H9 (cell line): ENCODE measurements around the gene CTSH. TPM values are rescaled to one million over a fixed set of nuclear protein-coding genes. Genes with fewer than 3 reads are reported as not detected.

Experiments
- DNase-seq: peaks from one replicate; pipeline ENCODE4 v3.0.0-alpha.2; 2017
- H2AFZ ChIP-seq: one replicate; pipeline ENCODE4 v1.6.1; 2013; ENCODE audit warnings: mild to moderate bottlenecking, low read length, control low read depth, moderate library complexity
- H2AK5ac ChIP-seq: 2 replicates; pipeline ENCODE4 v1.6.1; 2013; ENCODE audit warnings: low read length, control low read depth, mixed read lengths; ENCODE audit not compliant: insufficient read length
- H2BK120ac ChIP-seq: one replicate; pipeline ENCODE4 v1.6.1; 2013; ENCODE audit warnings: low read depth, mild to moderate bottlenecking, low read length, control low read depth, inconsistent platforms; ENCODE audit not compliant: poor library complexity, severe bottlenecking
- H2BK12ac ChIP-seq: 2 replicates; pipeline ENCODE4 v1.6.1; 2013; ENCODE audit warnings: low read length, control low read depth, mixed read lengths, low read depth; ENCODE audit not compliant: insufficient read length
- H2BK15ac ChIP-seq: 2 replicates; pipeline ENCODE4 v1.6.1; 2013; ENCODE audit warnings: low read depth, low read length, control low read depth
- H2BK20ac ChIP-seq: one replicate; pipeline ENCODE4 v1.6.1; 2013; ENCODE audit warnings: low read depth, mild to moderate bottlenecking, low read length, control low read depth, inconsistent platforms; ENCODE audit not compliant: poor library complexity, severe bottlenecking
- H2BK5ac ChIP-seq: 2 replicates; pipeline ENCODE4 v1.6.1; 2013; ENCODE audit warnings: low read length, control low read depth, mixed read lengths; ENCODE audit not compliant: insufficient read length
- H3K14ac ChIP-seq: 2 replicates; pipeline ENCODE4 v1.6.1; 2013; ENCODE audit warnings: low read length, control low read depth; ENCODE audit not compliant: insufficient read depth
- H3K18ac ChIP-seq: 2 replicates; pipeline ENCODE4 v1.6.1; 2013; ENCODE audit warnings: low read depth, mild to moderate bottlenecking, mixed read lengths, low read length, control low read depth; ENCODE audit not compliant: insufficient read length
- H3K23ac ChIP-seq: 2 replicates; pipeline ENCODE4 v1.6.1; 2013; ENCODE audit warnings: low read length, control low read depth, mixed read lengths, low read depth; ENCODE audit not compliant: insufficient read length
- H3K23me2 ChIP-seq: 2 replicates; pipeline ENCODE4 v1.6.1; 2013; ENCODE audit warnings: low read depth, mild to moderate bottlenecking, mixed read lengths, low read length, control low read depth; ENCODE audit not compliant: insufficient read length, poor library complexity, severe bottlenecking
- H3K27ac ChIP-seq: 2 replicates; pipeline ENCODE4 v1.5.1; 2013; ENCODE audit warnings: low read length, control low read depth, mixed read lengths, low read depth; ENCODE audit not compliant: insufficient read length
- H3K27me3 ChIP-seq: 2 replicates; pipeline ENCODE4 v1.6.1; 2013; ENCODE audit warnings: low read length, control low read depth, inconsistent platforms; ENCODE audit not compliant: insufficient read depth
- H3K4ac ChIP-seq: 2 replicates; pipeline ENCODE4 v1.6.1; 2013; ENCODE audit warnings: low read depth, mild to moderate bottlenecking, control low read depth, inconsistent platforms, low read length, moderate library complexity
- H3K4me1 ChIP-seq: 2 replicates; pipeline ENCODE4 v1.6.1; 2013; ENCODE audit warnings: low read length, control low read depth, inconsistent platforms; ENCODE audit not compliant: insufficient read depth
- H3K4me2 ChIP-seq: 2 replicates; pipeline ENCODE4 v1.6.1; 2013; ENCODE audit warnings: low read length, control low read depth, mixed read lengths; ENCODE audit not compliant: insufficient read length, insufficient read depth
- H3K56ac ChIP-seq: 2 replicates; pipeline ENCODE4 v1.6.1; 2013; ENCODE audit warnings: low read depth, mild to moderate bottlenecking, mixed read lengths, low read length, control low read depth; ENCODE audit not compliant: insufficient read length
- H3K79me1 ChIP-seq: 2 replicates; pipeline ENCODE4 v1.6.1; 2013; ENCODE audit warnings: low read depth, mild to moderate bottlenecking, moderate library complexity, low read length, control low read depth, inconsistent platforms; ENCODE audit not compliant: insufficient read depth, poor library complexity, severe bottlenecking
- H3K79me2 ChIP-seq: 2 replicates; pipeline ENCODE4 v1.6.1; 2013; ENCODE audit warnings: low read length, control low read depth, inconsistent platforms; ENCODE audit not compliant: insufficient read depth
- H3K9ac ChIP-seq: 2 replicates; pipeline ENCODE4 v1.6.1; 2013; ENCODE audit warnings: low read length, control low read depth, mixed read lengths; ENCODE audit not compliant: insufficient read length; ENCODE audit errors: extremely low read depth
- H3K9me3 ChIP-seq: one replicate; pipeline ENCODE4 v1.6.1; 2013; ENCODE audit warnings: low read depth, low read length, inconsistent platforms; ENCODE audit not compliant: control insufficient read depth
- H3T11ph ChIP-seq: one replicate; pipeline ENCODE4 v1.6.1; 2013; ENCODE audit warnings: mild to moderate bottlenecking, low read length, control low read depth, inconsistent platforms
- H4K20me1 ChIP-seq: one replicate; pipeline ENCODE4 v1.6.1; 2013; ENCODE audit not compliant: control insufficient read depth, insufficient read length, insufficient read depth
- H4K5ac ChIP-seq: 2 replicates; pipeline ENCODE4 v1.6.1; 2013; ENCODE audit warnings: low read depth, mild to moderate bottlenecking, mixed read lengths, low read length, control low read depth; ENCODE audit not compliant: insufficient read length
- H4K8ac ChIP-seq: replicated peaks from 2 replicates; pipeline ENCODE4 v1.6.1; 2013; ENCODE audit warnings: low read length, control low read depth, mixed read lengths, low read depth; ENCODE audit not compliant: insufficient read length
- H4K91ac ChIP-seq: 2 replicates; pipeline ENCODE4 v1.6.1; 2013; ENCODE audit warnings: low read depth, mild to moderate bottlenecking, moderate library complexity, mixed read lengths, low read length, control low read depth; ENCODE audit not compliant: insufficient read length
- H3K27ac Mint-ChIP-seq, 3 experiments: 2 replicates in 2 of 3; 3 replicates in 1 of 3; pipeline ENCODE4 v1.8.0; 2020 to 2021; ENCODE audit warnings: mixed read lengths in 3 of 3, mild to moderate bottlenecking in 1 of 3, moderate library complexity in 1 of 3
- H3K27me3 Mint-ChIP-seq: 2 replicates; pipeline ENCODE4 v1.8.0; 2021; ENCODE audit warnings: low read depth, mild to moderate bottlenecking, moderate library complexity, mixed read lengths
- H3K36me3 Mint-ChIP-seq, 3 experiments: 2 replicates in 2 of 3; 3 replicates in 1 of 3; pipeline ENCODE4 v1.8.0; 2020 to 2021; ENCODE audit warnings: low read depth in 3 of 3, mixed read lengths in 3 of 3; ENCODE audit not compliant: insufficient read depth in 1 of 3
- H3K4me1 Mint-ChIP-seq, 2 experiments: 2 replicates each; pipeline ENCODE4 v1.8.0; 2020; ENCODE audit warnings: mixed read lengths in 2 of 2
- H3K4me3 Mint-ChIP-seq, 2 experiments: 2 replicates in 1 of 2; 3 replicates in 1 of 2; pipeline ENCODE4 v1.8.0; 2020 to 2021; ENCODE audit warnings: mild to moderate bottlenecking in 2 of 2, mixed read lengths in 2 of 2, moderate library complexity in 1 of 2
- H3K9me3 Mint-ChIP-seq, 2 experiments: 2 replicates in 1 of 2; 3 replicates in 1 of 2; pipeline ENCODE4 v1.8.0; 2020; ENCODE audit warnings: mild to moderate bottlenecking in 2 of 2, mixed read lengths in 2 of 2, moderate library complexity in 1 of 2
- CTCF ChIP-seq: fragments of 200-600 bp; sonication (generic); conservative IDR thresholded peaks from 3 replicates; pipeline ENCODE4 v1.8.0; 2021; ENCODE audit warnings: antibody characterized with exemption, mild to moderate bottlenecking
- WGBS: extraction: QIAGEN DNeasy Blood & Tissue Kit; methylation state at CpG from one replicate; pipeline ENCODE4 v1.1.7; 2013; ENCODE audit warnings: missing lambda C conversion rate, low lambda C conversion rate, mixed read lengths; ENCODE audit not compliant: insufficient read length; ENCODE audit errors: extremely low coverage; 5-methylcytosine and 5-hydroxymethylcytosine counted together
- total RNA-seq: library from RNA; stranded (reverse); gene quantifications from 2 replicates; pipeline ENCODE4 v1.2.1, GENCODE V29; 2021

CTSH gene
- total RNA-seq, 1 experiment from 2014 or later: 15.5 TPM

DNA sequence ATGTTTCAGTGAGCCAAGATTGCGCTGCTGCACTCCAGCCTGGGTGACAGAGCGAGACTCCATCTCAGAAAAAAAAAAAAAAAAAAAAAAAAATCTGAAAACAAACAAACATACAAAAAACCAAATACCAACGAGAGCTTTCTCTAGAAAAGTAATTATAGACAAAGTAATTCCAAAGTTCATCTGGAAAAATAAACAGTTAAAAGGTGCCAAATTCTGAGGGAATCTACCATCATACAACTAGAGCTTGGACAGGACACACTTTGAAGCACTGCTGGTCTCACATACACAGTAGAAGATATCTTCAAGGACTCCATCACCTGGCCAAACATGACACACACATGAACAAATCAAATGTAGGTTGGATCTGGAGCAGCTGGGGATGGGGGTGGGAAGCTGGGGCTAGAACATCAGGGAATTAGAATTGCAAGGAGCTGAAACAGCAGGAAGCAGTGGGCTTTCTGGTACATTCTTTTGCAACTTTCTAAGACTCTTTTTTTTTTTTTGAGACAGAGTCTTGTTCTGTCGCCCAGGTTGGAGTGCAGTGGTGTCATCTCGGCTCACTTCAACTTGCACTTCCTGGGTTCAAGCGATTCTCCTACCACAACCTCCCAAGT is 41.1 kb upstream of the CTSH start:
- Mint-ChIP-seq H3K9me3 (no peaks in the 10 kb centered on the region), H3K4me1 (peaks cover 0 to 2% of the 10 kb centered on the region in 2 experiments; a peak in 1 of 4 replicates)

More for the DNA sequence above, 41.1 kb upstream of the CTSH start:
- no peak overlapping the region for H3K56ac ChIP-seq
- TF ChIP-seq CTCF: no peak
- H3K9me3 ChIP-seq: no peaks in the 10 kb centered on the region
- H3K14ac ChIP-seq: no peak overlapping the region
- WGBS: no CpG with 5 or more reads among the region's 6 CpGs
- H3K23me2 ChIP-seq: no peaks in the 10 kb centered on the region
- no peak overlapping the region for H4K5ac ChIP-seq
- no peak overlapping the region for H2AK5ac ChIP-seq
- H2BK20ac ChIP-seq: no peak overlapping the region
- H2AFZ ChIP-seq: no peak overlapping the region
- H2BK15ac ChIP-seq: no peak overlapping the region
- no peaks in the 10 kb centered on the region for H3K79me1 ChIP-seq
- H3K27ac ChIP-seq: no peak overlapping the region
- no peak overlapping the region for H3K4me3 Mint-ChIP-seq
- no peak overlapping the region for H2BK5ac ChIP-seq
- H3T11ph ChIP-seq: no peak overlapping the region
- peaks cover 11% of the 10 kb centered on the region for H3K27me3 Mint-ChIP-seq
- no peaks in the 10 kb centered on the region for H4K20me1 ChIP-seq
- no peak overlapping the region for H2BK12ac ChIP-seq
- H3K36me3 Mint-ChIP-seq: no peaks in the 10 kb centered on the region
- H3K4me1 ChIP-seq: no peaks in the 10 kb centered on the region
- H3K27ac Mint-ChIP-seq: peak overlapping the region in 1 of 3 experiments; percentile 36; a peak in 1 of 7 replicates
- no peak overlapping the region for H3K4me2 ChIP-seq
- no peaks in the 10 kb centered on the region for H3K79me2 ChIP-seq
- no peak overlapping the region for H3K9ac ChIP-seq
- H3K23ac ChIP-seq: no peak overlapping the region
- H3K18ac ChIP-seq: no peak overlapping the region
- no peak overlapping the region for H3K4ac ChIP-seq
- H2BK120ac ChIP-seq: no peak overlapping the region
- no peak for DNase-seq
- H4K8ac ChIP-seq: no peak overlapping the region
- H4K91ac ChIP-seq: no peak overlapping the region
- H3K27me3 ChIP-seq: no peaks in the 10 kb centered on the region
